Prostate gland (tissue), 2 donors: ENCODE data around the gene ECE2. TPM values are rescaled to one million over a fixed set of nuclear protein-coding genes. Genes with fewer than 3 reads are reported as not detected.
"Not testable (repeated sequence)": the region's sequence is repeated elsewhere in the genome, so short reads cannot be mapped to it uniquely, and the experiment has no call there.

ENCODE experiments used
- DNase-seq: peaks from one replicate; pipeline ENCODE4 v3.0.0-alpha.2; 2019; ENCODE audit warnings: low spot score
- H3K27ac ChIP-seq, 2 donors: fragments of 200-600 bp; sonication (generic); 2 replicates each; pipeline ENCODE4 v1.5.1; 2017 to 2019
- H3K27me3 ChIP-seq: fragments of 200-600 bp; sonication (generic); replicated peaks from 2 replicates; pipeline ENCODE4 v1.5.1; 2019; ENCODE audit not compliant: insufficient read depth
- H3K36me3 ChIP-seq, 2 donors: fragments of 200-600 bp; sonication (generic); 1 replicate in 1 of 2; 2 replicates in 1 of 2; pipeline versions ENCODE4 v1.5.1 to v1.8.1; 2017 to 2019
- H3K4me1 ChIP-seq: fragments of 200-600 bp; sonication (generic); replicated peaks from 2 replicates; pipeline ENCODE4 v1.5.1; 2019
- H3K4me3 ChIP-seq, 2 donors: fragments of 200-600 bp; sonication (generic); 2 replicates each; pipeline ENCODE4 v1.5.1; 2017 to 2019
- H3K9me3 ChIP-seq: fragments of 200-600 bp; sonication (generic); 2 replicates; pipeline ENCODE4 v1.5.1; 2017
- CTCF ChIP-seq, 4 experiments: fragments of 200-600 bp in 2 of 4; fragments of 450-650 bp in 2 of 4; sonication (generic) in 2 of 4; IDR thresholded peaks; 1 replicate in 3 of 4; 2 replicates in 1 of 4; pipeline ENCODE4 v1.5.1; 2016 to 2019; ENCODE audit warnings: antibody characterized with exemption in 4 of 4, mild to moderate bottlenecking in 2 of 4, moderate library complexity in 2 of 4
- POLR2A ChIP-seq: fragments of 450-650 bp; IDR thresholded peaks from one replicate; pipeline ENCODE4 v1.6.1; 2016; ENCODE audit warnings: antibody characterized with exemption, mild to moderate bottlenecking
- POLR2AphosphoS5 ChIP-seq: sonication (generic); formaldehyde crosslinking; IDR thresholded peaks from one replicate; pipeline ENCODE4 v1.6.1; 2017; ENCODE audit warnings: antibody characterized with exemption
- whole genome bisulfite sequencing: methylation state at CpG from one replicate; pipeline ENCODE4 v1.1.5; 2018; 5-methylcytosine and 5-hydroxymethylcytosine counted together
- intact Hi-C: fragments of 100-400 bp; cut with DNase I; formaldehyde crosslinking; loops from one replicate; pipeline ENCODE4 v1.14.2; 2022
- total RNA-seq, 2 donors: library from RNA; depleted of rRNA; stranded (reverse); fragments of >200 nt; gene quantifications; one replicate each; pipeline ENCODE4 v1.1.0, GENCODE V29; 2016

Gene ECE2
- total RNA-seq, 2 donors from 2014 or later, result 0.57 TPM; not detected in 1

GRCh38 chr3:184260724-184261269 is 15.0 kb upstream of the ECE2 start:
- peaks cover 4% of the 10 kb centered on the region for H3K27me3 ChIP-seq
- WGBS, result 2% methylated on average over 44 of the region's 49 CpGs
- no peaks in the 10 kb centered on the region for H3K9me3 ChIP-seq
- no peaks in the 10 kb centered on the region for H3K36me3 ChIP-seq
- intact Hi-C loops, result no loop called here
- peak overlapping the region; percentile 32 to 44 for H3K4me3 ChIP-seq
- no peak for DNase-seq
- H3K4me1 ChIP-seq, result peaks cover 4% of the 10 kb centered on the region
- no peak overlapping the region for H3K27ac ChIP-seq
- TF ChIP-seq POLR2AphosphoS5 (no peak), POLR2A (no peak), CTCF (IDR thresholded peaks at IDR 0.05) (no peak)

- Histone ChIP-seq H3K4me3 (peak within 1 kb of the TSS; percentile 32 to 44), H3K36me3 (no peaks in the 10 kb centered on the region), H3K4me1 (peaks cover 4% of the 10 kb centered on the region), H3K27ac (no peak within 1 kb of the TSS), H3K9me3 (no peaks in the 10 kb centered on the region), H3K27me3 (peaks cover 4% of the 10 kb centered on the region)
- no peak for TF ChIP-seq POLR2AphosphoS5
- TF ChIP-seq CTCF (IDR thresholded peaks at IDR 0.05), result no peak
- TF ChIP-seq POLR2A, result no peak
- peak; percentile 33 for DNase-seq
- intact Hi-C loops, result no loop called here
- under 1% methylated on average over 43 of the region's 67 CpGs for WGBS
Measured at GRCh38 chr3:184261270-184261853, 14.5 kb upstream of the ECE2 start, which contains the start of gene CAMK2N2. CAMK2N2 (minus strand) TSS chr3:184261553; CDS start chr3:184261285, 268 bp downstream.

GRCh38 chr3:184261854-184262763 is 13.7 kb upstream of the ECE2 start:
- under 1% methylated on average over 58 of the region's 66 CpGs for WGBS
- no peak for DNase-seq
- H3K27ac ChIP-seq, result no peak overlapping the region

GRCh38 chr3:184262764-184263179 is 13.1 kb upstream of the ECE2 start:
- no peaks in the 10 kb centered on the region for H3K9me3 ChIP-seq
- intact Hi-C loops, result no loop called here
- WGBS, result 18% methylated on average over 14 of the region's 15 CpGs
- DNase-seq, result no peak
- no peak overlapping the region for H3K27ac ChIP-seq
- H3K4me3 ChIP-seq, result peak overlapping the region in 1 of 2 donors; percentile 5
- peaks cover 4% of the 10 kb centered on the region for H3K4me1 ChIP-seq
- peaks cover 4% of the 10 kb centered on the region for H3K27me3 ChIP-seq
- H3K36me3 ChIP-seq, result no peaks in the 10 kb centered on the region
- no peak for TF ChIP-seq POLR2A
- no peak for TF ChIP-seq CTCF (IDR thresholded peaks at IDR 0.05)
- TF ChIP-seq POLR2AphosphoS5, result no peak

More at GRCh38 chr3:184261854-184262763, 13.7 kb upstream of the ECE2 start:
- Histone ChIP-seq H3K27me3 (peaks cover 4% of the 10 kb centered on the region), H3K4me1 (peaks cover 4% of the 10 kb centered on the region), H3K9me3 (no peaks in the 10 kb centered on the region), H3K36me3 (no peaks in the 10 kb centered on the region), H3K4me3 (peak overlapping the region; percentile 32 to 44)
- intact Hi-C loops, result no loop called here
- no peak for TF ChIP-seq POLR2A

GRCh38 chr3:184267249-184267648 is 8.6 kb upstream of the ECE2 start:
- H3K27me3 ChIP-seq, H3K4me1 ChIP-seq, intact Hi-C loops, DNase-seq, H3K4me3 ChIP-seq, H3K27ac ChIP-seq, H3K36me3 ChIP-seq, H3K9me3 ChIP-seq: not testable (repeated sequence)
- WGBS, result 84% methylated on average over 1 of the region's 1 CpG
